ENCODE data around the gene KCNH2. TPM values are rescaled to one million over a fixed set of nuclear protein-coding genes. Genes with fewer than 3 reads are reported as not detected.

Gene KCNH2
- total and polyA plus RNA-seq, 2 of the 13 experiments (the other 11 are each of a cell fraction or from before 2014, with no cell fraction given) = 0.09 to 0.11 TPM

DNA sequence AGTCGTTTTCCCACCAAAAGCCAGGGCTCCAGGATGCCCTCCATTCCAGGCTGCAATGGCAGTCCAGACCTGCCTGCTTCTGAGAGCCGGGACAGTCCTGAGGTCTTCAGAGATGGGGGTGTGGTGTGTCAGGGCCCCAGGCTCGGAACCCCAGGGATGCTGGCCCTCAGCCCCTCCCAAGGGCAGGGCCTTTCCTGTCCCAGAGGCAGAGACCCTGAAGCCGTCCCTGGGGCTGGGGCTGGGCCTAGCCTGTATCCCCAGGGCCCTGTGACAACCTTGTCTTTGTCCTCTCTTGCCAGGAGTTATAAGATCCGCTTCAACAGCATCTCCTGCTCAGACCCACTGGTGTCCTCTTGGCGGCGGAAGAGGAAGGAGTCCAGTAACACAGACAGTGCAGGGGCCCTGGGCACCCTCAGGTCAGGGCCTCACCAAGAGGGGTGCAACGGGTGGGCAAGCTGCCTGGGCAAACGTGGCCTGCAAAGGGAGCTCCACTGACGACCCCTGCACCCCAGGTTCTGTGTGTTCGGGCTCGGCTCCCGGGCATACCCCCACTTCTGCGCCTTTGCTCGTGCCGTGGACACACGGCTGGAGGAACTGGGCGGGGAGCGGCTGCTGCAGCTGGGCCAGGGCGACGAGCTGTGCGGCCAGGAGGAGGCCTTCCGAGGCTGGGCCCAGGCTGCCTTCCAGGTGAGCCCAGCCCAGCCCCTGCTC lies 28.6 kb upstream of the KCNH2 start (continued):
- TF ChIP-seq IRX3 (CRISPR knock-in tag; IDR thresholded peaks at IDR 0.05; ENCODE audit: borderline replicate concordance, low read depth) = no peak
- TF ChIP-seq ZFX (CRISPR knock-in tag; IDR thresholded peaks at IDR 0.05; ENCODE audit: low read depth) = peak; percentile 64
- TF ChIP-seq PHF8 (CRISPR knock-in tag; IDR thresholded peaks at IDR 0.05) = peak; percentile 23; the same call in 1 of the 2 replicates
- no peak for TF ChIP-seq ZMYM4 (CRISPR knock-in tag; IDR thresholded peaks at IDR 0.05)
- peak; percentile 62 for TF ChIP-seq ZNF687 (CRISPR knock-in tag; IDR thresholded peaks at IDR 0.05)
- TF ChIP-seq ZFY (CRISPR knock-in tag; IDR thresholded peaks at IDR 0.05) = peak; percentile 23; the same call in 1 of the 2 replicates
- TF ChIP-seq MAF1 (CRISPR knock-in tag; IDR thresholded peaks at IDR 0.05; ENCODE audit: borderline replicate concordance) = no peak
- TF ChIP-seq ZSCAN25 (CRISPR knock-in tag; IDR thresholded peaks at IDR 0.05) = no peak
- TF ChIP-seq ZNF276 (CRISPR knock-in tag; IDR thresholded peaks at IDR 0.05; ENCODE audit: low read depth) = no peak
- TF ChIP-seq ZSCAN9 (CRISPR knock-in tag; IDR thresholded peaks at IDR 0.05; ENCODE audit: borderline replicate concordance) = no peak

All from HepG2 (cell line).